MM.1S (cell line): Measurements from ENCODE around the gene HABP2.

Source experiments
- DNase-seq: peaks from one replicate; pipeline ENCODE4 v3.0.0-alpha.2; 2015
- H2AFZ ChIP-seq: fragments of 300-600 bp; sonication (generic); 2 replicates; pipeline ENCODE4 v1.6.0; 2016; ENCODE audit warnings: antibody characterized with exemption, low read length
- H3F3A ChIP-seq: fragments of 300-600 bp; sonication (generic); 2 replicates; pipeline ENCODE4 v1.6.1; 2016; ENCODE audit warnings: mild to moderate bottlenecking, antibody characterized with exemption, low read length, moderate library complexity, mixed read lengths; ENCODE audit not compliant: insufficient read depth
- H3K27ac ChIP-seq: fragments of 300-600 bp; sonication (generic); 2 replicates; pipeline ENCODE4 v1.5.1; 2016; ENCODE audit warnings: mild to moderate bottlenecking, low read length
- H3K27me3 ChIP-seq: fragments of 300-600 bp; sonication (generic); replicated peaks from 2 replicates; pipeline ENCODE4 v1.6.0; 2016; ENCODE audit warnings: low read length; ENCODE audit not compliant: insufficient read depth
- H3K36me3 ChIP-seq: fragments of 300-600 bp; sonication (generic); replicated peaks from 2 replicates; pipeline ENCODE4 v1.6.1; 2016; ENCODE audit warnings: mild to moderate bottlenecking, low read length, mixed read lengths; ENCODE audit not compliant: insufficient read depth
- H3K4me1 ChIP-seq: fragments of 300-600 bp; sonication (generic); 2 replicates; pipeline ENCODE4 v1.6.1; 2016; ENCODE audit warnings: low read length, mixed read lengths
- H3K4me2 ChIP-seq: fragments of 300-600 bp; sonication (generic); 2 replicates; pipeline ENCODE4 v1.6.0; 2016; ENCODE audit warnings: low read depth, low read length
- H3K4me3 ChIP-seq: fragments of 300-600 bp; sonication (generic); 2 replicates; pipeline ENCODE4 v1.5.1; 2016; ENCODE audit warnings: low read length, mixed read lengths
- H3K79me2 ChIP-seq: fragments of 300-600 bp; sonication (generic); 2 replicates; pipeline ENCODE4 v1.6.1; 2016; ENCODE audit warnings: mixed run types, low read length, mixed read lengths
- H3K9ac ChIP-seq: fragments of 300-600 bp; sonication (generic); 2 replicates; pipeline ENCODE4 v1.6.1; 2016; ENCODE audit warnings: low read length, mixed read lengths
- H3K9me2 ChIP-seq: fragments of 300-600 bp; sonication (generic); replicated peaks from 2 replicates; pipeline ENCODE4 v1.6.1; 2016; ENCODE audit warnings: mild to moderate bottlenecking, low read length, mixed read lengths; ENCODE audit not compliant: insufficient read depth
- H3K9me3 ChIP-seq: fragments of 300-600 bp; sonication (generic); replicated peaks from 2 replicates; pipeline ENCODE4 v1.6.1; 2016; ENCODE audit warnings: mild to moderate bottlenecking, low read length, mixed read lengths; ENCODE audit not compliant: insufficient read depth
- H4K20me1 ChIP-seq: fragments of 300-600 bp; sonication (generic); 2 replicates; pipeline ENCODE4 v1.6.1; 2016; ENCODE audit warnings: mild to moderate bottlenecking, low read length, moderate library complexity, mixed read lengths; ENCODE audit not compliant: insufficient read depth
- EZH2 ChIP-seq: fragments of 300-600 bp; sonication (generic); optimal IDR thresholded peaks from 2 replicates; pipeline ENCODE3; 2017; ENCODE audit warnings: low read depth, mild to moderate bottlenecking, antibody characterized with exemption, low read length, mixed read lengths
- EZH2phosphoT487 ChIP-seq: fragments of 300-600 bp; sonication (generic); IDR thresholded peaks from 2 replicates; pipeline ENCODE4 v1.6.1; 2018; ENCODE audit warnings: antibody characterized with exemption, low read length
- TF ChIP-seq, protein P1 (sequence below): fragments of 300-600 bp; sonication (generic); IDR thresholded peaks from 2 replicates; pipeline ENCODE4 v1.5.1; 2016; ENCODE audit warnings: antibody characterized with exemption, low read length, mixed read lengths

Gene HABP2

DNA sequence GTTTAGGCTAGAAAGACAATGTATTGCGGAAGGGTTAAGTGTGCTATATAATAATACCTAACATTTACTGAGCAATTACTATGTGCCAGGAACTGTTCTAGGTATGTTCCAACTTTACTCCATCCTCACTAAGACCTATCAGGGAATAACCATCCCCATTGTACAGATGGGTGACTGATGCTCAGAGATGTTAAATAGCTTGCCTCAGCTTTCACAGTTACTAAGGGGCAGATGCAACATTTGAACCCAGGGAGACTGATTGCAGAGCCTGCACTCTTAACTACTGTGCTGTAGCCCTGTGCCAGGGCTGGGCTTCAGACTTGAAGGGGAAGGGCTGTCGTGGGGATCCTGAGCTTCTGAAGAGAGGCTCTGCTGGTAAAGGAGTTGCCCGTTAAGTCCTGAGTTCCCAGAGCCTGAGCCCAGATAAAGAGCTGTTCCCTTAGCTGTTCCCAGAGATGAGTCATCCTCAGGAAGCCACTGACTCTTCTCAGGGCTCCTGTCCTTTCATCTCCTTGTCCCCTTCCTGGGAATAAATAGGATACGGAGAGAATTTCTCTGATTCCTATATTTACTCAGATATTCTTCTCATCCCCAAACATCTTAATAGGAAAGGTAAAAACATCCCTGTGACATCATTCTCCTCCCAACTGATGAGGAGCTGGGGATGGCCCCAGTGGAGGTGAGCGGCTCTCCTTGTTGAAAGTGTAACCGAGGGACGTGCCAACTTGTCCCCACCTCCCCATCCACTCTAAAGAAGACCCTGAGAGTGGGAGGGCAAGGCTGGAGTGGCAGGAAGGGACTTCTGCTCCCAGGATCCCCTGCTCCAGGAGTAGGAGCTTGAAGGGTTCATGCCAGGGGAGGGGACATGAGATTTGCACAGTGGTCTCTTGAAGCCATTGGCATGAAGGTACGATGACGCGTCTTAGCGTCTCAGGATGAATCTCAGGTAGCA is 28.0 kb upstream of the HABP2 start:
- Histone ChIP-seq H4K20me1 (no peaks in the 10 kb centered on the region), H3K4me2 (no peak overlapping the region), H3K4me3 (no peak overlapping the region), H3F3A (no peaks in the 10 kb centered on the region), H3K36me3 (no peaks in the 10 kb centered on the region), H3K4me1 (no peaks in the 10 kb centered on the region), H3K9ac (no peak overlapping the region), H3K27ac (no peak overlapping the region), H3K9me3 (no peaks in the 10 kb centered on the region), H3K9me2 (no peaks in the 10 kb centered on the region), H2AFZ (no peak overlapping the region), H3K79me2 (no peaks in the 10 kb centered on the region), H3K27me3 (no peaks in the 10 kb centered on the region)
- no peak for DNase-seq
- no peak for TF ChIP-seq EZH2
- TF ChIP-seq, protein P1, sequence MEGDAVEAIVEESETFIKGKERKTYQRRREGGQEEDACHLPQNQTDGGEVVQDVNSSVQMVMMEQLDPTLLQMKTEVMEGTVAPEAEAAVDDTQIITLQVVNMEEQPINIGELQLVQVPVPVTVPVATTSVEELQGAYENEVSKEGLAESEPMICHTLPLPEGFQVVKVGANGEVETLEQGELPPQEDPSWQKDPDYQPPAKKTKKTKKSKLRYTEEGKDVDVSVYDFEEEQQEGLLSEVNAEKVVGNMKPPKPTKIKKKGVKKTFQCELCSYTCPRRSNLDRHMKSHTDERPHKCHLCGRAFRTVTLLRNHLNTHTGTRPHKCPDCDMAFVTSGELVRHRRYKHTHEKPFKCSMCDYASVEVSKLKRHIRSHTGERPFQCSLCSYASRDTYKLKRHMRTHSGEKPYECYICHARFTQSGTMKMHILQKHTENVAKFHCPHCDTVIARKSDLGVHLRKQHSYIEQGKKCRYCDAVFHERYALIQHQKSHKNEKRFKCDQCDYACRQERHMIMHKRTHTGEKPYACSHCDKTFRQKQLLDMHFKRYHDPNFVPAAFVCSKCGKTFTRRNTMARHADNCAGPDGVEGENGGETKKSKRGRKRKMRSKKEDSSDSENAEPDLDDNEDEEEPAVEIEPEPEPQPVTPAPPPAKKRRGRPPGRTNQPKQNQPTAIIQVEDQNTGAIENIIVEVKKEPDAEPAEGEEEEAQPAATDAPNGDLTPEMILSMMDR, result no peak
- no peak for TF ChIP-seq EZH2phosphoT487

DNA sequence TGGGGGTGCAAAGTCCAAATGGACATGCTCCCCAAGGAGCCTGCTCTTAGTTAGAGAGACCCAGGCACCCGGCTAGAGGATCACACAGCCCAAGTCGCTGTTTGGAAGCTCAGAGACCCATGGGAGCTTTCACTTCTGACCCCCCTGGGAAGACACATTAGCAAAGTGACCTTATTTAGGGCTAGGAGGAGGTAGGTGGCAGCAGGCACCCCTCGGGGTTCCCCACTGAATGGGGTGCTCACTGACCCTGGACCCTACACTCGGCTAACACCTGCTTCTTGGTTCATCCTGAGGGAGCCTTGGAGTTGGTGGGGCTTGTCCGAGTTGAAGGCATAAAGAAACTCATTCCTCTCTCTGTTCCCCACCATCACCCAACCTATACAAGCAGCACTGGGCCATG is 27.1 kb upstream of the HABP2 start:
- H3K4me3 ChIP-seq, result no peak overlapping the region
- no peaks in the 10 kb centered on the region for H3F3A ChIP-seq
- no peaks in the 10 kb centered on the region for H3K9me2 ChIP-seq
- H2AFZ ChIP-seq, result no peak overlapping the region
- no peaks in the 10 kb centered on the region for H3K79me2 ChIP-seq
- H3K4me2 ChIP-seq, result no peak overlapping the region
- TF ChIP-seq, protein P1, result no peak
- TF ChIP-seq EZH2phosphoT487, result no peak
- no peak for TF ChIP-seq EZH2
- H3K36me3 ChIP-seq, result no peaks in the 10 kb centered on the region
- no peak overlapping the region for H3K9ac ChIP-seq
- DNase-seq, result no peak
- no peaks in the 10 kb centered on the region for H3K9me3 ChIP-seq
- H3K4me1 ChIP-seq, result no peaks in the 10 kb centered on the region
- H4K20me1 ChIP-seq, result no peaks in the 10 kb centered on the region
- no peaks in the 10 kb centered on the region for H3K27me3 ChIP-seq
- no peak overlapping the region for H3K27ac ChIP-seq

DNA sequence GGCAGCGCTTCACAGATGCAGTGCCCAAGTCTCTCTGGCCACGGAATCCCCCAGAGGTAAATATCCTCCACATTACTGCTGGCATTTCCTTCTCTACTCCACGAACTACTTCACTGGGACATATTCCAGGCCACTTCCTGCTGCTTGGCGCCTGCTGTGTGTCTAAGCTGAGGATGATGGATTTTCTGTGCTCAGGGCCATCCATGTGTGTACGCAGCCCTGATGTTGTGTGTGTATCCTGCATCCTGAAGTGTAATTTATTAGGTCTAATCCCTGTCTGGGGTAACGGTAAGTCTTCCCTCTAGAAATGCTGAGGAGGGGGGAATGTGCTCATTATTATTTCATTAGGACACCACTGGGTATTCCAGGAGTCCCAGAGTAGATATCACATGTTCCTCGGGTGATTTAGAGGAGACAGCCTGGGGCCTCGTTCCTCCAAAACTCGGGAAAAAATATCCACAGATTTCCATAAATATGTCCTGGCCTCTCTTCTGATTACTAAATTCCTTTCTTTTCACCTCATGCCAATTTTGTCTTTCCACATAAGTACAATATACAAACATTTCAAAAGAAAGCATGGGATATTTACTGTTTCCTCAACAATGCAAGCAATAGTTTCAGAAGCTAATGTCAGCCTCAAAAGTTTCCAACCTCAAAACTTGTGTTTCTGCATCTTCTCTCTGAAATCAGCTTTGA is 25.5 kb upstream of the HABP2 start:
- TF ChIP-seq EZH2 (no peak), EZH2phosphoT487 (no peak)
- TF ChIP-seq, protein P1, result no peak
- Histone ChIP-seq H3K9me2 (no peaks in the 10 kb centered on the region), H3F3A (no peaks in the 10 kb centered on the region), H3K36me3 (no peaks in the 10 kb centered on the region), H3K27me3 (no peaks in the 10 kb centered on the region), H3K27ac (no peak overlapping the region), H3K4me2 (no peak overlapping the region), H3K9me3 (no peaks in the 10 kb centered on the region), H3K79me2 (no peaks in the 10 kb centered on the region), H4K20me1 (no peaks in the 10 kb centered on the region), H3K4me1 (no peaks in the 10 kb centered on the region), H3K9ac (no peak overlapping the region), H2AFZ (no peak overlapping the region), H3K4me3 (no peak overlapping the region)
- no peak for DNase-seq
